ENCODE results near the gene SH3BP1.
A peak's percentile ranks its signal among the peaks of the same experiment; 100 is the strongest.

SH3BP1 gene

DNA sequence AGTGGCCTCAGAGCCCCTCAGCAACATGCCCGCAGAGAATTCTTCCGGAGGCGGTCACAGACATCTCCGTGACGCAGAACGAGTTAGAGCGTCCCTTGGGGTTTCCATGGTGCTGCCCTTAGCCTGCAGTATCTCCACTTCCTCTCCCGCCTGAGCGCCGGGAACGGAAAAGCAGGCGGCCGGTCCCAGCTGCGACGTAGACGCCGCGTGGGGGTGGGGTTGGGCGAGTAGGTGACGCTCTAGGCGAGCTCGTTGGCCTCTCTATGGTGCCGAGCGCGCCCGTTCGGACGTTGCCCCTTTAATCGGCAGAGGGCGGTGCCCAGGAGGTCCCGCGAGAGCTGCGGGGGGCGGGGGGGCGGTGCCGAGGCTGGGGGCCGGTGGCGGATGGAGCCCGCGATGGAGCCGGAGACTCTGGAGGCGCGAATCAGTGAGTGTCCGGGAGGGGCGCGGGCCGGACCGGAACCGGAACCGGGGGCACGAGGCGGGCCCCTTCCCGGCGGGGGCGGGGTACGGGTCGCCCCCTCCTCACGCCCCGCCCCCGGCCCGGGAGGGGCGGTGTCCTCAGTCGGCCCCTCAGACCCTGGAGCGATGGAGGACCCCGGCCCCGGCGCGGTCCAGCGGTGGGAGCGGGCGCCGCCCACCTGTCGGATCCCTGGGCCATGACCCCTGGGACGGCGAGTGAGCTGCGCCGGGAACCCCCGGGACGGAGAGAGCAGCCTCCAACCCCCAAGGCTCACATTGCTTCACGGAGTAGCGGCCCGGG lies 30.8 kb upstream of the SH3BP1 start, which contains the start of gene GGA1:
GGA1 (plus strand) TSS at position 358 of the 763 bp plus-strand sequence; CDS start at position 385, 27 bp downstream.
- peak within 1 kb of the TSS; percentile 96 for H3K4me3 ChIP-seq (ENCODE audit: low read depth, low read length)
- TF ChIP-seq, protein P1, sequence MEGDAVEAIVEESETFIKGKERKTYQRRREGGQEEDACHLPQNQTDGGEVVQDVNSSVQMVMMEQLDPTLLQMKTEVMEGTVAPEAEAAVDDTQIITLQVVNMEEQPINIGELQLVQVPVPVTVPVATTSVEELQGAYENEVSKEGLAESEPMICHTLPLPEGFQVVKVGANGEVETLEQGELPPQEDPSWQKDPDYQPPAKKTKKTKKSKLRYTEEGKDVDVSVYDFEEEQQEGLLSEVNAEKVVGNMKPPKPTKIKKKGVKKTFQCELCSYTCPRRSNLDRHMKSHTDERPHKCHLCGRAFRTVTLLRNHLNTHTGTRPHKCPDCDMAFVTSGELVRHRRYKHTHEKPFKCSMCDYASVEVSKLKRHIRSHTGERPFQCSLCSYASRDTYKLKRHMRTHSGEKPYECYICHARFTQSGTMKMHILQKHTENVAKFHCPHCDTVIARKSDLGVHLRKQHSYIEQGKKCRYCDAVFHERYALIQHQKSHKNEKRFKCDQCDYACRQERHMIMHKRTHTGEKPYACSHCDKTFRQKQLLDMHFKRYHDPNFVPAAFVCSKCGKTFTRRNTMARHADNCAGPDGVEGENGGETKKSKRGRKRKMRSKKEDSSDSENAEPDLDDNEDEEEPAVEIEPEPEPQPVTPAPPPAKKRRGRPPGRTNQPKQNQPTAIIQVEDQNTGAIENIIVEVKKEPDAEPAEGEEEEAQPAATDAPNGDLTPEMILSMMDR (IDR thresholded peaks at IDR 0.05; ENCODE audit: borderline replicate concordance, insufficient read depth, low read depth, low read length) = no peak

DNA sequence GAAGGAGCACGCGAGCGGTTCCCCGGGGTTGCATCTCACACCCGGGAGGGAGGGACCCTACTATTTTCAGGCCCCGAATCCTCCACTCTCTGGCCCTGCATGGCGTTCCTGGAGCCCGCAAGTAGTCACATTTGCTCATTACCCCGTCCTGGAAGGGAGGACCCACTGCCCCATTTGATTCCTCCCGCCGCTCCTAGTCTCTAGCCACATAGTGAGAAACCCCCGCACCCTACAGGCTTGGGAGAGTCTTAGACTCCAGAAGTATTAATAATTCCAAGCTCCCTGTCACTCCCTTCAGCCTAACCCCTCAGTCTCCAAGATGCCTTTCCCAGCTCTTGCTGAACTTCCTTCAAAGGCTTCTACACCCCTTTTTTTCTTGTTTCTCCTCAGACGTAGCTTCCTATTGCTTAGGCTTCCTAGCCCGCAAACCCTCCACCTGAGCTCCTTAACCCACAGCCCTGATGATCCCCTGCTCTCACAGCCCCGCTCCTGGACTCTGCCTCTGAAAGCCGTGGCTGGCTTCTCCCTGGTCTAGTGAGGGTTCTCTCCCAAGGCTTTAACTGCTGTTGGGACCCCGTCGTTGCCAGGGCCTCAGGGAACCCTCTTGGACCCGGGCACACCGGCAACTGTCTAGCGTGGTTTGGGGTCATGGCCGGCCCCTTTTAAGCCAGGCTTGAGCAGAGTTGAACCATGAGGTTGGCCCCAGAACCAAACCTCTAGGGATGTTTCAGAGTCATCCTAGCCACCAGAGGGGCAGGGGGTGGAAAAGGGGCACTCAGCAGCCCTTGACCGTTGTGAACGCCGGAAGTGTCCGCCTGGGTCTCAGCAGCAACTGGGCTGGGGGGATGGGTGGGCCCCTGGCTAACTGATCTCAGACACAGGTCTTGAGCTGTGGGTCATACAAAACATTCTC lies 30.0 kb upstream of the SH3BP1 start:
- TF ChIP-seq, protein P1 (IDR thresholded peaks at IDR 0.05; ENCODE audit: borderline replicate concordance, insufficient read depth, low read depth, low read length) = no peak

DNA sequence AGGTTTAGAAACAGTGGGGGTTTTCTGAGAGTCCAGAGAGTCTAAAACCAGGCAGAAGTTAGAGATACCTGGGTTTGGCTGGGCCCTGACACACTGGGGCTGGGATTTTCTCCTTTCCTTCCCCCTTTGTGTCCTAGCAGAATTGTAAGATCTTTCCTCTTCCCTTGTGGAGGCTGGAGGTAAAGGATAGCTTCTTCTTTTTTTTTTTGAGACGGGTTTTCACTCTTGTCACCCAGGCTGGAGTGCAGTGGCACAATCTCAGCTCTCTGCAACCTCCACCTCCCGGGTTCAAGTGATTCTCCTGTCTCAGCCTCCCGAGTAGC lies 29.4 kb upstream of the SH3BP1 start:
- peak overlapping the region; percentile 96 for H3K4me3 ChIP-seq (ENCODE audit: low read depth, low read length)

More for the DNA sequence above, 30.0 kb upstream of the SH3BP1 start:
- peak overlapping the region; percentile 96 for H3K4me3 ChIP-seq (ENCODE audit: low read depth, low read length)

DNA sequence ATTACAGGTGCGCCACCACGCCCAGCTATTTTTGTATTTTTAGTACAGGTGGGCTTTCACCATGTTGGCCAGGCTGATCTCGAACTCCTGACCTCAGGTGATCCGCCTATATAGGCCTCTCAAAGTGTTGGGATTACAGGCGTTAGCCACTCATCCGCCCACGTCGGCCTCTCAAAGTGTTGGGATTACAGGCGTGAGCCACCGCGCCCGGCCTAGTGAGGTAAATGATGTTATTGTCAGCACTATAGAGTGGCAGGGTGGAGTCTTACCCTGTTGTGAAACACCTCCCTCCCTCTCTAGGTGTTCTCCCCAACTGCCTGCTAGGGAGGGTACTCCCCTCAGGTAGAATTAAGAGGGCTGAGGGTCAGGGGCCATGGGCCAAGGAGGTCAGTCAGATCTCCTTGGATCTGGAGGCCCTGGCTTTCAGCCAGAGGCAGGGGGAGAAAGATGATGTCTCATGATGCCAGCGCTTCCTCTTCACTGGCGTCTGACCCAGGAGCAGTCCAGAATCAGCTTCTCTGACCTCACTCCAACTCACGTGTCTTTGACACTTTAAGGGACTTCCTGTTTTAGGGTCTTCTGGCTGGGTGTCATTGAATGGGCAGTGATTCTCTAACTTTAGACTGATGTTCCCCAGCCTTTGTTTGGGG lies 28.9 kb upstream of the SH3BP1 start:
- TF ChIP-seq, protein P1 (IDR thresholded peaks at IDR 0.05; ENCODE audit: borderline replicate concordance, insufficient read depth, low read depth, low read length) = no peak
- no peak overlapping the region for H3K4me3 ChIP-seq (ENCODE audit: low read depth, low read length)

DNA sequence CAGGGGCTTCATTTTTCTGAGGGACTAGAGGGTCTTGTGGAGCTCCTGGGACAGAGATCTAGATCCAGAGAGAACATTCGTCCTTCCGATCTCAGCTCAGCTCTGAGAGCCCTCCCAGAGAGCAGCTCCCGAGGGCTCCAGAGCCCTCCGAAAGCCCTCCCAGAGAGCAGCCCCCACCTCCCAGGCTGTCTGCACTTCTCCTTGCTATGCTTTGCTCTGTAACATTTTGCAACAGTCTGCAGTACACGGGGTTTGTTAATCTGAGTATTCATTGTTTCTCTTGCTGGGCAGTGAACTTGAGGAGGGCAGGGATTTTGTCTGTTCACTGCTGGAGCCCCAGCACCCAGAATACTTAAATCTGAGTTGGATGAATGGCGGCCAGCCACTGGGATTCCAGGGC lies 28.3 kb upstream of the SH3BP1 start:
- no peak overlapping the region for H3K4me3 ChIP-seq (ENCODE audit: low read depth, low read length)
- TF ChIP-seq, protein P1 (IDR thresholded peaks at IDR 0.05; ENCODE audit: borderline replicate concordance, insufficient read depth, low read depth, low read length) = no peak

DNA sequence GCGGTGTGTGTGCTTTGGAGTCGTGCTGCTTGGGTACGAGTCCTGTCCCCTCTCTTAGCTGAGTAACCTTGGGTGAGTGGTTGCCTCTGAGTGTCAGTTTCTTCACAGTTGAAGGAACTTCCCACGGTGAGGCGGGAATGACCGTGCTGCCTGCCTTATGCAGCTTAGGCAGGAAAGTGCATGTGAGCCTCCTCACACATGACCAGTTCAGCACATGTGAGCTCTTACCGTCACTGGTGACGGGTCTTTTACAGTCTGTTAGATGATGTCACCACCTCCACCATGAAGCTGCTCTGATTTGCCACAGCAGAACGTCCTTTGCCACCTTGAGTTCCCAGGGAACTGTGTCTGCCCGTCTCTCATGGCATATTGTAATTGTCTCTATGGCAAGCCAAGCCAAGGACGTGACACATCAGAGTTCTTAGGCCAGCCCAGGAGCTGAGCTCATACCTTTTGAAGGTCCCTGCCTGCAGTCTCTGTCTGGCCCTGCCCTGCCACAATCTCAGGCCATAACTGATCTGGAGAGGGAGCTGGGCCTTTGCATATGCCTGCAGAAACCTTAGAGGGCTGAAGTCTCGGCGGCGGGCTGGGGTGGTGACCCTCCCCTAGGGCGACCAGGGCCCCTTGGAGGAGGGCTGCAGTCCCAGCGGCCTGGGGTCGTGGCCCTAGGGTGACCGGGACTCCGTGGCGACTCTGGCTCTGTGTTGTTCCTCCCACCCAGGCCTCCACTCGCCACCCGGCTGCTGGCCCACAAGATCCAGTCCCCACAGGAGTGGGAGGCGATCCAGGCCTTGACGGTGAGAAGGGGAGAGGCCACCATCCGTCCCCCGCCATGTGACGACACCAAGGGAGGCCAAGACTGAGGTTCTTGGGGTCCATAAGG lies 23.0 kb upstream of the SH3BP1 start:
- TF ChIP-seq, protein P1 (IDR thresholded peaks at IDR 0.05; ENCODE audit: borderline replicate concordance, insufficient read depth, low read depth, low read length) = no peak
- H3K4me3 ChIP-seq (ENCODE audit: low read depth, low read length) = no peak overlapping the region

Data from GM12875 (cell line).